ENCODE measurements around the gene MAML3. TPM values are rescaled to one million over a fixed set of nuclear protein-coding genes. Genes with fewer than 3 reads are reported as not detected.

The MAML3 gene
- total and polyA plus RNA-seq, 2 experiments from 2014 or later: 1.7 to 6.5 TPM

- H3K4me3 ChIP-seq: no peak overlapping the region
- H3K27ac ChIP-seq (ENCODE audit: low read depth): no peak overlapping the region
- H4K20me1 ChIP-seq (replicated peaks; ENCODE audit: insufficient read depth): no peaks in the 10 kb centered on the region
- peaks cover 55% of the 10 kb centered on the region for H3K4me1 ChIP-seq (ENCODE audit: insufficient read depth)
- no peaks in the 10 kb centered on the region; the same call in 1 of the 2 replicates for H3F3A ChIP-seq (replicated peaks; ENCODE audit: low read depth)
- H3K36me3 ChIP-seq (ENCODE audit: insufficient read depth): no peaks in the 10 kb centered on the region
- H3K27me3 ChIP-seq (ENCODE audit: insufficient read depth): no peaks in the 10 kb centered on the region
- TF ChIP-seq EZH2phosphoT487 (IDR thresholded peaks at IDR 0.05; ENCODE audit: unreplicated experiment): no peak
- no peak for TF ChIP-seq ETS1 (IDR thresholded peaks at IDR 0.05)
- TF ChIP-seq NANOG (IDR thresholded peaks at IDR 0.05; ENCODE audit: borderline replicate concordance): no peak
- TF ChIP-seq ZNF462 (CRISPR knock-in tag; IDR thresholded peaks at IDR 0.05): no peak
- TF ChIP-seq ZNF331 (CRISPR knock-in tag; IDR thresholded peaks at IDR 0.05; ENCODE audit: low read depth): no peak
- TF ChIP-seq POLR2AphosphoS5 (IDR thresholded peaks at IDR 0.05; ENCODE audit: low read depth): no peak
- no peak for TF ChIP-seq JUNB (IDR thresholded peaks at IDR 0.05; ENCODE audit: unreplicated experiment)
- TF ChIP-seq CREB1 (CRISPR knock-in tag; IDR thresholded peaks at IDR 0.05; ENCODE audit: low read depth): no peak
- no peak for TF ChIP-seq ZNF114 (CRISPR knock-in tag; IDR thresholded peaks at IDR 0.05)
- TF ChIP-seq REST (IDR thresholded peaks at IDR 0.05; ENCODE audit: unreplicated experiment): no peak
- no peak for TF ChIP-seq EZH2 (IDR thresholded peaks at IDR 0.05; ENCODE audit: low read depth, unreplicated experiment)
- no peak for TF ChIP-seq CTCF (conservative IDR thresholded peaks at IDR 0.05; ENCODE audit: low read depth in 2 of 2)
- no peak for TF ChIP-seq STAT1 (IDR thresholded peaks at IDR 0.05; ENCODE audit: unreplicated experiment)
- ATAC-seq: no peak
- H3K79me2 ChIP-seq (replicated peaks; ENCODE audit: insufficient read depth): no peaks in the 10 kb centered on the region
- no peak for DNase-seq (ENCODE audit: low spot score)
- Mint-ChIP-seq H3K36me3 (ENCODE audit: low read depth) (no peaks in the 10 kb centered on the region), H3K4me3 (no peak overlapping the region), H3K27ac (no peak overlapping the region), H3K9me3 (no peaks in the 10 kb centered on the region), H3K4me1 (peaks cover 68% of the 10 kb centered on the region), H3K27me3 (ENCODE audit: insufficient read depth, low read depth, poor library complexity) (no peaks in the 10 kb centered on the region)
- no peak overlapping the region for H2AFZ ChIP-seq
- no peaks in the 10 kb centered on the region for H3K9me2 ChIP-seq (ENCODE audit: insufficient read depth)
- 0 out of 2 replicates have a peak overlapping the region, but pooled peaks have one; percentile 30 for H3K4me2 ChIP-seq
These were observed 299.1 kb downstream of the MAML3 start for GRCh38 chr4:139854668-139855403.
